HUES6 (cell line): ENCODE results near the gene RAB3B.

Experiments
- H3K27ac ChIP-seq: 2 replicates; pipeline ENCODE4 v1.7.0; 2013; ENCODE audit warnings: low read depth, mild to moderate bottlenecking, low read length, inconsistent platforms
- H3K27me3 ChIP-seq: 2 replicates; pipeline ENCODE4 v1.6.1; 2013; ENCODE audit warnings: low read length; ENCODE audit not compliant: control insufficient read depth, insufficient read depth
- H3K36me3 ChIP-seq: 2 replicates; pipeline ENCODE4 v1.6.1; 2013; ENCODE audit warnings: low read length; ENCODE audit not compliant: control insufficient read depth, insufficient read depth
- H3K4me1 ChIP-seq: 2 replicates; pipeline ENCODE4 v1.6.1; 2013; ENCODE audit warnings: low read length; ENCODE audit not compliant: control insufficient read depth, insufficient read depth
- H3K4me3 ChIP-seq: 2 replicates; pipeline ENCODE4 v1.5.1; 2013; ENCODE audit warnings: low read depth, low read length
- H3K9ac ChIP-seq: one replicate; pipeline ENCODE4 v1.6.1; 2013; ENCODE audit warnings: mild to moderate bottlenecking, low read length
- H3K9me3 ChIP-seq: 2 replicates; pipeline ENCODE4 v1.6.1; 2013; ENCODE audit warnings: low read depth, low read length; ENCODE audit not compliant: control insufficient read depth, insufficient read depth

Gene RAB3B

GRCh38 chr1:51915951-51916350, 74.5 kb downstream of the RAB3B start:
- H3K9ac ChIP-seq, result no peak overlapping the region
- peaks cover 7% of the 10 kb centered on the region for H3K4me1 ChIP-seq
- no peaks in the 10 kb centered on the region for H3K9me3 ChIP-seq
- no peak overlapping the region for H3K4me3 ChIP-seq
- H3K36me3 ChIP-seq, result peaks cover 53% of the 10 kb centered on the region
- no peak overlapping the region for H3K27ac ChIP-seq
- H3K27me3 ChIP-seq, result no peaks in the 10 kb centered on the region

GRCh38 chr1:51912881-51913280, 77.6 kb downstream of the RAB3B start:
- Histone ChIP-seq H3K9ac (no peak overlapping the region), H3K27me3 (no peaks in the 10 kb centered on the region), H3K4me3 (no peak overlapping the region), H3K27ac (no peak overlapping the region), H3K9me3 (no peaks in the 10 kb centered on the region), H3K36me3 (peaks cover 41% of the 10 kb centered on the region), H3K4me1 (peaks cover 15% of the 10 kb centered on the region; the same call in 1 of the 2 replicates)

GRCh38 chr1:51910221-51911000, 80.1 kb downstream of the RAB3B start:
- Histone ChIP-seq H3K36me3 (peaks cover 22% of the 10 kb centered on the region), H3K27me3 (no peaks in the 10 kb centered on the region), H3K4me1 (peaks cover 15% of the 10 kb centered on the region; the same call in 1 of the 2 replicates), H3K9ac (no peak overlapping the region), H3K9me3 (no peaks in the 10 kb centered on the region), H3K4me3 (no peak overlapping the region), H3K27ac (no peak overlapping the region)

- Histone ChIP-seq H3K4me3 (no peak overlapping the region), H3K4me1 (peaks cover 15% of the 10 kb centered on the region; the same call in 1 of the 2 replicates), H3K27ac (no peak overlapping the region), H3K9ac (no peak overlapping the region), H3K9me3 (no peaks in the 10 kb centered on the region), H3K27me3 (no peaks in the 10 kb centered on the region), H3K36me3 (peaks cover 10% of the 10 kb centered on the region; the same call in 1 of the 2 replicates)
Observed at GRCh38 chr1:51908499-51908898, 82.0 kb downstream of the RAB3B start.

- H3K36me3 ChIP-seq, result peaks cover 10% of the 10 kb centered on the region; the same call in 1 of the 2 replicates
- no peaks in the 10 kb centered on the region for H3K27me3 ChIP-seq
- H3K9ac ChIP-seq, result no peak overlapping the region
- peaks cover 15% of the 10 kb centered on the region; the same call in 1 of the 2 replicates for H3K4me1 ChIP-seq
- no peak overlapping the region for H3K27ac ChIP-seq
- no peak overlapping the region for H3K4me3 ChIP-seq
- no peaks in the 10 kb centered on the region for H3K9me3 ChIP-seq
Observed at GRCh38 chr1:51907079-51907702, 83.3 kb downstream of the RAB3B start.

GRCh38 chr1:51906306-51907078, 84.0 kb downstream of the RAB3B start:
- Histone ChIP-seq H3K4me3 (no peak overlapping the region), H3K9me3 (no peaks in the 10 kb centered on the region), H3K4me1 (peaks cover 15% of the 10 kb centered on the region; the same call in 1 of the 2 replicates), H3K27me3 (no peaks in the 10 kb centered on the region), H3K36me3 (peaks cover 10% of the 10 kb centered on the region; the same call in 1 of the 2 replicates), H3K27ac (no peak overlapping the region), H3K9ac (no peak overlapping the region)

GRCh38 chr1:51902456-51902855, 88.0 kb downstream of the RAB3B start:
- Histone ChIP-seq H3K27me3 (no peaks in the 10 kb centered on the region), H3K27ac (no peak overlapping the region), H3K9ac (no peak overlapping the region), H3K36me3 (no peaks in the 10 kb centered on the region), H3K9me3 (no peaks in the 10 kb centered on the region), H3K4me1 (no peaks in the 10 kb centered on the region), H3K4me3 (no peak overlapping the region)

- Histone ChIP-seq H3K4me1 (peaks cover 3% of the 10 kb centered on the region), H3K9me3 (no peaks in the 10 kb centered on the region), H3K27ac (no peak overlapping the region), H3K36me3 (no peaks in the 10 kb centered on the region), H3K4me3 (no peak overlapping the region), H3K27me3 (no peaks in the 10 kb centered on the region), H3K9ac (no peak overlapping the region)
Observed at GRCh38 chr1:51901151-51901550, 89.3 kb downstream of the RAB3B start.

- no peak overlapping the region for H3K9ac ChIP-seq
- peaks cover 3% of the 10 kb centered on the region for H3K4me1 ChIP-seq
- no peak overlapping the region for H3K27ac ChIP-seq
- no peaks in the 10 kb centered on the region for H3K27me3 ChIP-seq
- no peak overlapping the region for H3K4me3 ChIP-seq
- no peaks in the 10 kb centered on the region for H3K36me3 ChIP-seq
- no peaks in the 10 kb centered on the region for H3K9me3 ChIP-seq
Observed at GRCh38 chr1:51899022-51899421, 91.5 kb downstream of the RAB3B start.

GRCh38 chr1:51898090-51898734, 92.3 kb downstream of the RAB3B start:
- Histone ChIP-seq H3K9me3 (no peaks in the 10 kb centered on the region), H3K4me1 (peaks cover 3% of the 10 kb centered on the region), H3K4me3 (no peak overlapping the region), H3K27ac (no peak overlapping the region), H3K9ac (no peak overlapping the region), H3K27me3 (no peaks in the 10 kb centered on the region), H3K36me3 (no peaks in the 10 kb centered on the region)
